AG10803 (cell line): ENCODE data around the gene FNDC3B.

Source experiments
- DNase-seq: peaks from one replicate; pipeline ENCODE4 v3.0.0; 2010; ENCODE audit warnings: low read depth
- H3K4me3 ChIP-seq: 2 replicates; pipeline ENCODE4 v1.5.1; 2011; ENCODE audit warnings: mild to moderate bottlenecking, low read length, control low read depth
- CTCF ChIP-seq: conservative IDR thresholded peaks from 2 replicates; pipeline ENCODE4 v1.5.1; 2011; ENCODE audit warnings: mild to moderate bottlenecking, low read length, control low read depth, inconsistent platforms

FNDC3B gene

GRCh38 chr3:172289583-172289982 is 250.2 kb downstream of the FNDC3B start:
- TF ChIP-seq CTCF = peak; percentile 21
- no peak overlapping the region for H3K4me3 ChIP-seq
- no peak for DNase-seq

DNA sequence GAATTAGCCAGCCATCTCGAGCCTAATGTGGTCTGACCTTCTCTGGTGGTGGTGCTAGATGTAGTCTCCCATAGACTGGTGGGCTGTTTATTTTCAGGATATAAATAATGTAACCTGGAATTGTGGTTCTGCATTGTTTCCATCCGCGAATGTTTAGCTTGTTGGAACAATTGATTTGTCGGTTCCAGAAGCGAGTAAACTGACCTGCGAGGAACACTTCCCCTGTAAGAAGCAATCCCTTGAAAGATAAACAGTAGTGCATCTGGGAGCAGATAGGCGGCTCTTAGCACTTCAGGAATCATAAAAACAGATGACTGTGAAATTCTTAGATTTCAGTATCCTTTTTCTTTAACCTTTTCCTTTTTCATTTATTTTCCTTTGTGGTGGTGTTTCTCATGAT is 251.1 kb downstream of the FNDC3B start:
- no peak overlapping the region for H3K4me3 ChIP-seq
- TF ChIP-seq CTCF = no peak
- DNase-seq = no peak

DNA sequence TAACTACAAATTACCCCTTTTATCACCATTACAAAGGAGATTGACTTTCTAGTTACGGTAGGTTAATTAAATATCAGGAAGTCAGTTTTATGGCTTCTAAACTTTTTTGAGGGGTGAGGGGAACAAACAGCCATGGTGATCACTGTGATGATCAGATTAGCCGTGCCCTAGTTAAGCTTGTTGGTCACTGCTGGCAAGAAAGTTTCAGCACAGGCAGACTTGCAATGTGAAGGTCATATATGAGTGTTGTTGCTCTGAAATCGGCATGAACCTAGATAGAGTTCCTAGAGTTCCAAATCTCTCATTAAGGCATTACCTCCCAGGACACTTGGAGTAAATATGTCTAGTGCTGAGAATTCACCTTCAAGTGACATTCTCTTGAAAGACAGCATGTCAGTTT is 252.3 kb downstream of the FNDC3B start:
- no peak overlapping the region for H3K4me3 ChIP-seq
- TF ChIP-seq CTCF = no peak
- no peak for DNase-seq

DNA sequence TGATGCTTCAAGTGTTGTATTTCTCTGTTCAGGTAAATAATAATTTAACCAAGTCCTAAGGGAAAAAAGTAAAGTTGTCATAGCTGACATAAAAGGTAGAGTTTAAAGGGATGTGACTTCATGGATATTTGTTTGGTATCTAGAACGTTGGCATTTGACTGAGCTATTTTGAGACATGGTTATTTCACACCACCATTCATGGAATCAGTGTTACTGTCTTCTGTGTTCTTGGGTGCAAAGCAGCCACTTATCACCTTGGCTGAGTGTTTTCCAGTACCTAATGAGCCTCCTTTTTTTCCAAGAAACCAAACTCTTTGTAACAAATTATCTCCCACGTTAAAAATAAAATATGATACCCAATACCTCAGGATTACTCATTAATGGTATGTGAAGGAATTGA is 253.0 kb downstream of the FNDC3B start:
- no peak for DNase-seq
- no peak overlapping the region for H3K4me3 ChIP-seq
- TF ChIP-seq CTCF = no peak

DNA sequence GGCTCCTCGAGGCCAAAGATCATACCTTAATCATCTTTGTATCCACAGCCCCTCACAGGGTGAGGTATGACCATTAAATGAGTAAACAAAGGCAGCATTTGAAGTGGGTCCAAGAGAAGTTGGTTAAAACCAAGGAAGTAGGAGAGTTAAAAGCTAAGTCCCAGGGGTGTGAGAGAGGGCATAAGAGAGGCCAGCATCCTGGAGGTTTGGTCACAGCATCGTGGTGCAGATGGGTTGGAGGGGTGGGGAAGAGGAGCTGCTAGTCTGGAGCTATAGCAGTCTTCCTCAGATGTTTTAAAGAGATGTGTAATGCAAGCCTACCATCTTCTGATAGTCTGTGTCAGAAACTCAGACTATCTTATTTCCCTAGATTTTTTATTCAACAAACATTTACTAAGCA is 253.7 kb downstream of the FNDC3B start:
- TF ChIP-seq CTCF = no peak
- DNase-seq = no peak
- H3K4me3 ChIP-seq = no peak overlapping the region

DNA sequence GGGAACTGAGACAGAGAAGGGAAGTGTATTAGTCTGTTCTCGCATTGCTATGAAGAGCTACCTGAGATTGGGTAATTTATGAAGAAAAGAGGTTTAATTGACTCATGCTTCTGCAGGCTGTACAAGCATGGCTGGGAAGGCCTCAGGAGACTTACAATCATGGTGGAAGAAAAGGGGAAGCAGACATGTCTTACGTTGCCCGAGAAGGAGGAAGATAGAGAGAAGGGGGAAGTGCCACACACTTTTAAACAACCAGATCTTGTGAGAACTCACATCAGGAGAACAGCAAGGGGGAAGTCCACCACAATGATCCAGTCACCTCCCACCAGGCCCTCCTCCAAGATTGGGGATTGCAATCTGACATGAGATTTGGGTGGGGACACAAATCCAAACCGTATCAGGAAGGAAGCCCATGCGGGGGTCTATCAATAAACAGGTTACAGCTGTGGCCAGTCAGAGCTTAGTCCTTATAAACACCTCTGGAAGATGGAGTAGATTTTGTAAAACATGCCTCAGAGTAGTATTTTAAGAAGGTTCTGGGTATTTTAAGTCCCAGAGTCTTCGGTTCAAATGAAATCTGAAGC is 254.9 kb downstream of the FNDC3B start:
- H3K4me3 ChIP-seq = no peak overlapping the region
- no peak for TF ChIP-seq CTCF
- no peak for DNase-seq

- H3K4me3 ChIP-seq = no peak overlapping the region
- DNase-seq = no peak
- TF ChIP-seq CTCF = no peak
Measured at GRCh38 chr3:172296248-172296974, 257.0 kb downstream of the FNDC3B start.
